Neural progenitor cell (in vitro differentiated cells): ENCODE results near the gene RNPEP. TPM values are rescaled to one million over a fixed set of nuclear protein-coding genes. Genes with fewer than 3 reads are reported as not detected.

Source experiments
- DNase-seq: peaks from one replicate; pipeline ENCODE4 v3.0.0-alpha.2; 2016; ENCODE audit warnings: low spot score
- H2AFZ ChIP-seq: fragments of 200-600 bp; sonication (generic); replicated peaks from 2 replicates; pipeline ENCODE4 v1.6.1; 2016; ENCODE audit warnings: antibody characterized with exemption
- H3F3A ChIP-seq: fragments of 200-600 bp; sonication (generic); 2 replicates; pipeline ENCODE4 v1.6.1; 2016; ENCODE audit warnings: antibody characterized with exemption, low read depth
- H3K27ac ChIP-seq: fragments of 200-600 bp; sonication (generic); 2 replicates; pipeline ENCODE4 v1.5.1; 2016; ENCODE audit warnings: mild to moderate bottlenecking
- H3K27me3 ChIP-seq: fragments of 200-600 bp; sonication (generic); 2 replicates; pipeline ENCODE4 v1.6.1; 2016; ENCODE audit warnings: mild to moderate bottlenecking, moderate library complexity
- H3K36me3 ChIP-seq: fragments of 200-600 bp; sonication (generic); 2 replicates; pipeline ENCODE4 v1.5.1; 2016
- H3K4me1 ChIP-seq: fragments of 200-600 bp; sonication (generic); 2 replicates; pipeline ENCODE4 v1.6.1; 2016; ENCODE audit warnings: mixed run types
- H3K4me2 ChIP-seq: fragments of 200-600 bp; sonication (generic); 2 replicates; pipeline ENCODE4 v1.6.1; 2016
- H3K4me3 ChIP-seq: fragments of 200-600 bp; sonication (generic); 2 replicates; pipeline ENCODE4 v1.5.1; 2016
- H3K79me2 ChIP-seq: fragments of 200-600 bp; sonication (generic); 2 replicates; pipeline ENCODE4 v1.6.1; 2016; ENCODE audit warnings: low read depth
- H3K9ac ChIP-seq: fragments of 200-600 bp; sonication (generic); 2 replicates; pipeline ENCODE4 v1.6.1; 2016
- H3K9me3 ChIP-seq: fragments of 200-600 bp; sonication (generic); 2 replicates; pipeline ENCODE4 v1.5.1; 2016; ENCODE audit warnings: low read depth
- H4K20me1 ChIP-seq: fragments of 200-600 bp; sonication (generic); 2 replicates; pipeline ENCODE4 v1.6.1; 2016; ENCODE audit warnings: low read depth
- H3K27ac Mint-ChIP-seq: 3 replicates; pipeline ENCODE4 v1.8.0; 2021; ENCODE audit warnings: mixed read lengths
- H3K27me3 Mint-ChIP-seq: 2 replicates; pipeline ENCODE4 v1.8.0; 2022; ENCODE audit warnings: low read depth, mild to moderate bottlenecking, inconsistent platforms, moderate library complexity, mixed read lengths; ENCODE audit not compliant: insufficient read depth
- H3K36me3 Mint-ChIP-seq: 3 replicates; pipeline ENCODE4 v1.8.0; 2021; ENCODE audit warnings: mixed read lengths
- H3K4me1 Mint-ChIP-seq: 3 replicates; pipeline ENCODE4 v1.8.0; 2021; ENCODE audit warnings: mixed read lengths
- H3K4me3 Mint-ChIP-seq: 3 replicates; pipeline ENCODE4 v1.8.0; 2021; ENCODE audit warnings: mild to moderate bottlenecking, moderate library complexity, mixed read lengths
- H3K9me3 Mint-ChIP-seq: 3 replicates; pipeline ENCODE4 v1.8.0; 2020; ENCODE audit warnings: mixed read lengths
- CTCF ChIP-seq: fragments of 200-600 bp; sonication (generic); IDR thresholded peaks from 2 replicates; pipeline ENCODE4 v1.5.1; 2017; ENCODE audit warnings: antibody characterized with exemption, mild to moderate bottlenecking
- EZH2 ChIP-seq: fragments of 200-600 bp; sonication (generic); IDR thresholded peaks from 2 replicates; pipeline ENCODE4 v1.6.1; 2017; ENCODE audit warnings: antibody characterized with exemption, mild to moderate bottlenecking, moderate library complexity
- EZH2phosphoT487 ChIP-seq: fragments of 200-600 bp; sonication (generic); IDR thresholded peaks from 2 replicates; pipeline ENCODE4 v1.6.1; 2017; ENCODE audit warnings: antibody characterized with exemption
- total RNA-seq: library from RNA; depleted of rRNA; stranded (reverse); fragments of >200 nt; gene quantifications from 2 replicates; pipeline ENCODE4 v1.2.3, GENCODE V29; 2015; ENCODE audit warnings: low replicate concordance

The RNPEP gene
- total RNA-seq, 1 donor from 2014 or later: 48.7 TPM

GRCh38 chr1:202014915-202015661, 32.6 kb downstream of the RNPEP start:
- DNase-seq: no peak
- Histone ChIP-seq H3K27me3 (peaks cover 3% of the 10 kb centered on the region), H3K4me2 (no peak overlapping the region), H2AFZ (no peak overlapping the region), H3K36me3 (no peaks in the 10 kb centered on the region), H3K4me1 (peaks cover 17% of the 10 kb centered on the region), H3K4me3 (no peak overlapping the region), H3K9ac (no peak overlapping the region), H3F3A (peaks cover 12% of the 10 kb centered on the region), H4K20me1 (no peaks in the 10 kb centered on the region), H3K27ac (no peak overlapping the region), H3K9me3 (no peaks in the 10 kb centered on the region), H3K79me2 (no peaks in the 10 kb centered on the region)
- Mint-ChIP-seq H3K27me3 (peaks cover 11% of the 10 kb centered on the region), H3K9me3 (no peaks in the 10 kb centered on the region), H3K4me1 (peaks cover 26% of the 10 kb centered on the region), H3K4me3 (no peak overlapping the region), H3K27ac (peak overlapping the region; percentile 25), H3K36me3 (no peaks in the 10 kb centered on the region)
- no peak for TF ChIP-seq EZH2phosphoT487
- no peak for TF ChIP-seq EZH2
- no peak for TF ChIP-seq CTCF

- peaks cover 16% of the 10 kb centered on the region for H3K4me1 ChIP-seq
- H3K4me1 Mint-ChIP-seq: peaks cover 21% of the 10 kb centered on the region
- H3K27me3 ChIP-seq: peaks cover 3% of the 10 kb centered on the region
- H3K27ac Mint-ChIP-seq: no peak overlapping the region
- H2AFZ ChIP-seq: no peak overlapping the region
- H3K9me3 Mint-ChIP-seq: no peaks in the 10 kb centered on the region
- peaks cover 11% of the 10 kb centered on the region for H3K27me3 Mint-ChIP-seq
- H3K36me3 Mint-ChIP-seq: no peaks in the 10 kb centered on the region
- no peak overlapping the region for H3K4me3 Mint-ChIP-seq
- H3K4me3 ChIP-seq: no peak overlapping the region
- no peaks in the 10 kb centered on the region for H3K79me2 ChIP-seq
- no peak for DNase-seq
- H3K27ac ChIP-seq: no peak overlapping the region
- no peak overlapping the region for H3K4me2 ChIP-seq
- H3K9me3 ChIP-seq: no peaks in the 10 kb centered on the region
- no peaks in the 10 kb centered on the region for H4K20me1 ChIP-seq
- TF ChIP-seq CTCF: no peak
- no peak for TF ChIP-seq EZH2phosphoT487
- TF ChIP-seq EZH2: no peak
- no peaks in the 10 kb centered on the region for H3K36me3 ChIP-seq
- H3F3A ChIP-seq: peaks cover 7% of the 10 kb centered on the region
- H3K9ac ChIP-seq: no peak overlapping the region
Measured at GRCh38 chr1:202015662-202015937, 33.2 kb downstream of the RNPEP start.

- Histone ChIP-seq H2AFZ (no peak overlapping the region), H3K4me2 (no peak overlapping the region), H3F3A (peaks cover under 1% of the 10 kb centered on the region), H3K27me3 (peaks cover under 1% of the 10 kb centered on the region), H4K20me1 (no peaks in the 10 kb centered on the region), H3K36me3 (no peaks in the 10 kb centered on the region), H3K27ac (no peak overlapping the region), H3K79me2 (no peaks in the 10 kb centered on the region), H3K9ac (no peak overlapping the region), H3K9me3 (no peaks in the 10 kb centered on the region), H3K4me1 (peaks cover 16% of the 10 kb centered on the region), H3K4me3 (no peak overlapping the region)
- no peak for TF ChIP-seq EZH2phosphoT487
- no peak for TF ChIP-seq EZH2
- no peak for TF ChIP-seq CTCF
- H3K36me3 Mint-ChIP-seq: no peaks in the 10 kb centered on the region
- H3K27ac Mint-ChIP-seq: no peak overlapping the region
- H3K4me3 Mint-ChIP-seq: no peak overlapping the region
- DNase-seq: no peak
- H3K27me3 Mint-ChIP-seq: peaks cover 11% of the 10 kb centered on the region
- peaks cover 15% of the 10 kb centered on the region for H3K4me1 Mint-ChIP-seq
- H3K9me3 Mint-ChIP-seq: no peaks in the 10 kb centered on the region
Measured at GRCh38 chr1:202016022-202016810, 33.8 kb downstream of the RNPEP start.
